RKO (cell line): ENCODE measurements around the gene TUT1.
A peak's percentile ranks its signal among the peaks of the same experiment; 100 is the strongest.
"Not testable (repeated sequence)": the region's sequence is repeated elsewhere in the genome, so short reads cannot be mapped to it uniquely, and the experiment has no call there.

Experiments used
- DNase-seq: peaks from one replicate; pipeline ENCODE4 v3.0.0-alpha.2; 2016; ENCODE audit warnings: low spot score

The TUT1 gene

GRCh38 chr11:62556108-62556874 is 35.0 kb downstream of the TUT1 start:
- DNase-seq, result peak; percentile 91

- no peak for DNase-seq
Measured at GRCh38 chr11:62555464-62556107, 35.7 kb downstream of the TUT1 start.

GRCh38 chr11:62554387-62555167 is 36.7 kb downstream of the TUT1 start:
- no peak for DNase-seq

- peak; percentile 96 for DNase-seq
Measured at GRCh38 chr11:62553839-62554361, 37.4 kb downstream of the TUT1 start.

GRCh38 chr11:62553080-62553838 is 38.1 kb downstream of the TUT1 start:
- peak; percentile 99 for DNase-seq

- DNase-seq, result peak; percentile 65
Measured at GRCh38 chr11:62552485-62553079, 38.7 kb downstream of the TUT1 start.

GRCh38 chr11:62550478-62550877 is 40.8 kb downstream of the TUT1 start:
- DNase-seq, result not testable (repeated sequence)

GRCh38 chr11:62548545-62549335 is 42.6 kb downstream of the TUT1 start:
- no peak for DNase-seq

GRCh38 chr11:62547691-62548281 is 43.5 kb downstream of the TUT1 start:
- no peak for DNase-seq

- peak; percentile 73 for DNase-seq
Measured at GRCh38 chr11:62546929-62547625, 44.2 kb downstream of the TUT1 start.

GRCh38 chr11:62546244-62546928 is 44.9 kb downstream of the TUT1 start, which contains the start of gene AHNAK:
Gene AHNAK (minus strand): TSS chr11:62546806. CDS start chr11:62536098, 10,708 bp downstream.
- peak; percentile 71 for DNase-seq

- peak; percentile 94 for DNase-seq
Measured at GRCh38 chr11:62545437-62546243, 45.7 kb downstream of the TUT1 start.

- peak; percentile 44 for DNase-seq
Measured at GRCh38 chr11:62544581-62545436, 46.5 kb downstream of the TUT1 start.

GRCh38 chr11:62543680-62544444 is 47.5 kb downstream of the TUT1 start:
- peak; percentile 50 for DNase-seq

- DNase-seq, result peak; percentile 86
Measured at GRCh38 chr11:62542750-62543567, 48.4 kb downstream of the TUT1 start.
